Astrocyte (in vitro differentiated cells and primary cell): ENCODE measurements around the gene CDK11A. TPM values are rescaled to one million over a fixed set of nuclear protein-coding genes. Genes with fewer than 3 reads are reported as not detected.

Experiments used
- DNase-seq: peaks from one replicate; pipeline ENCODE4 v3.0.0-alpha.2; 2010; ENCODE audit warnings: low read depth
- FAIRE-seq: peaks from 2 replicates; lab custom pipeline; 2011; peaks lifted over from hg19 to GRCh38; lab: Jason Lieb, UNC
- H2AFZ ChIP-seq: 2 replicates; pipeline ENCODE4 v1.6.0; 2012; ENCODE audit warnings: low read depth, low read length, inconsistent platforms
- H3K27ac ChIP-seq: 2 replicates; pipeline ENCODE4 v1.5.1; 2011; ENCODE audit warnings: low read depth, low read length, inconsistent platforms
- H3K27me3 ChIP-seq: 2 replicates; pipeline ENCODE4 v1.6.0; 2011; ENCODE audit warnings: low read length, inconsistent platforms; ENCODE audit not compliant: insufficient read depth
- H3K36me3 ChIP-seq: 2 replicates; pipeline ENCODE4 v1.5.1; 2011; ENCODE audit warnings: low read length, inconsistent platforms; ENCODE audit not compliant: insufficient read depth
- H3K4me1 ChIP-seq: 2 replicates; pipeline ENCODE4 v1.5.1; 2011; ENCODE audit warnings: low read length, inconsistent platforms; ENCODE audit not compliant: insufficient read depth
- H3K4me2 ChIP-seq: 2 replicates; pipeline ENCODE4 v1.6.0; 2012; ENCODE audit warnings: low read length, inconsistent platforms
- H3K4me3 ChIP-seq: 2 replicates; pipeline ENCODE4 v1.5.1; 2011; ENCODE audit warnings: low read depth, mild to moderate bottlenecking, low read length, inconsistent platforms; ENCODE audit not compliant: insufficient read depth
- H3K79me2 ChIP-seq: 2 replicates; pipeline ENCODE4 v1.6.0; 2012; ENCODE audit warnings: mild to moderate bottlenecking, low read length, inconsistent platforms; ENCODE audit not compliant: insufficient read depth
- H3K9ac ChIP-seq: 2 replicates; pipeline ENCODE4 v1.6.0; 2012; ENCODE audit warnings: mild to moderate bottlenecking, low read length, inconsistent platforms
- H3K9me3 ChIP-seq: 2 replicates; pipeline ENCODE4 v1.5.1; 2012; ENCODE audit warnings: low read depth, mild to moderate bottlenecking, low read length, inconsistent platforms; ENCODE audit not compliant: insufficient read depth
- H4K20me1 ChIP-seq: 2 replicates; pipeline ENCODE4 v1.6.0; 2012; ENCODE audit warnings: low read length, inconsistent platforms; ENCODE audit not compliant: insufficient read depth
- H3K27ac Mint-ChIP-seq: one replicate; pipeline ENCODE4 v1.8.0; 2021; ENCODE audit warnings: mild to moderate bottlenecking, mixed read lengths; ENCODE audit not compliant: unreplicated experiment
- H3K27me3 Mint-ChIP-seq: one replicate; pipeline ENCODE4 v1.8.0; 2021; ENCODE audit warnings: low read depth, mixed read lengths; ENCODE audit not compliant: unreplicated experiment
- H3K36me3 Mint-ChIP-seq: one replicate; pipeline ENCODE4 v1.8.0; 2021; ENCODE audit warnings: low read depth, mixed read lengths; ENCODE audit not compliant: unreplicated experiment
- H3K4me1 Mint-ChIP-seq: one replicate; pipeline ENCODE4 v1.8.0; 2021; ENCODE audit warnings: low read depth, mixed read lengths; ENCODE audit not compliant: unreplicated experiment
- H3K4me3 Mint-ChIP-seq: one replicate; pipeline ENCODE4 v1.8.0; 2021; ENCODE audit warnings: mild to moderate bottlenecking, moderate library complexity, mixed read lengths; ENCODE audit not compliant: unreplicated experiment
- H3K9me3 Mint-ChIP-seq: one replicate; pipeline ENCODE4 v1.8.0; 2021; ENCODE audit warnings: mild to moderate bottlenecking, mixed read lengths; ENCODE audit not compliant: unreplicated experiment
- CTCF ChIP-seq: IDR thresholded peaks from 2 replicates; pipeline ENCODE4 v1.5.1; 2011; ENCODE audit warnings: low read depth, mild to moderate bottlenecking, inconsistent platforms, low read length, moderate library complexity; ENCODE audit not compliant: insufficient read depth
- EZH2 ChIP-seq: IDR thresholded peaks from 2 replicates; pipeline ENCODE4 v1.6.1; 2012; ENCODE audit warnings: mild to moderate bottlenecking, low read length, inconsistent platforms; ENCODE audit not compliant: insufficient read depth
- total RNA-seq: library from RNA; stranded (reverse); gene quantifications from 2 replicates; pipeline ENCODE4 v1.2.1, GENCODE V29; 2021

Gene CDK11A
- total RNA-seq, 1 donor from 2014 or later = 30.3 TPM

- no peaks in the 10 kb centered on the region for H3K9me3 Mint-ChIP-seq
- H3K9me3 ChIP-seq = no peaks in the 10 kb centered on the region
- no peak overlapping the region for H3K27ac Mint-ChIP-seq
- no peaks in the 10 kb centered on the region for H3K27me3 Mint-ChIP-seq
- FAIRE-seq = no peak
- no peak overlapping the region for H3K4me3 ChIP-seq
- H3K4me2 ChIP-seq = no peak overlapping the region
- DNase-seq = no peak
- no peak overlapping the region for H3K27ac ChIP-seq
- H3K27me3 ChIP-seq = no peaks in the 10 kb centered on the region
- no peaks in the 10 kb centered on the region for H3K36me3 ChIP-seq
- peaks cover 12% of the 10 kb centered on the region for H3K4me1 Mint-ChIP-seq
- no peak overlapping the region for H3K9ac ChIP-seq
- no peak overlapping the region for H3K4me3 Mint-ChIP-seq
- no peak overlapping the region for H2AFZ ChIP-seq
- peaks cover 3% of the 10 kb centered on the region for H3K4me1 ChIP-seq
- H4K20me1 ChIP-seq = peaks cover 57% of the 10 kb centered on the region
- H3K36me3 Mint-ChIP-seq = peaks cover 2% of the 10 kb centered on the region
- TF ChIP-seq EZH2 (no peak), CTCF (no peak)
- H3K79me2 ChIP-seq = peaks cover 67% of the 10 kb centered on the region
Measured at GRCh38 chr1:1680031-1680911, 43.9 kb downstream of the CDK11A start.

- Mint-ChIP-seq H3K9me3 (no peaks in the 10 kb centered on the region), H3K4me1 (peaks cover 12% of the 10 kb centered on the region), H3K27ac (peak overlapping the region; percentile 30), H3K36me3 (peaks cover 2% of the 10 kb centered on the region), H3K4me3 (no peak overlapping the region), H3K27me3 (no peaks in the 10 kb centered on the region)
- H3K4me3 ChIP-seq = no peak overlapping the region
- H3K4me1 ChIP-seq = peaks cover 3% of the 10 kb centered on the region
- no peak for DNase-seq
- H3K27ac ChIP-seq = no peak overlapping the region
- H3K4me2 ChIP-seq = no peak overlapping the region
- no peak overlapping the region for H2AFZ ChIP-seq
- no peaks in the 10 kb centered on the region for H3K27me3 ChIP-seq
- H3K9me3 ChIP-seq = no peaks in the 10 kb centered on the region
- H3K79me2 ChIP-seq = peaks cover 58% of the 10 kb centered on the region
- no peak overlapping the region for H3K9ac ChIP-seq
- peaks cover 48% of the 10 kb centered on the region for H4K20me1 ChIP-seq
- FAIRE-seq = no peak
- no peak for TF ChIP-seq EZH2
- TF ChIP-seq CTCF = peak; percentile 19
- H3K36me3 ChIP-seq = no peaks in the 10 kb centered on the region
Measured at GRCh38 chr1:1678581-1679380, 45.4 kb downstream of the CDK11A start.
